ENCODE data around the gene CABP4. TPM values are rescaled to one million over a fixed set of nuclear protein-coding genes. Genes with fewer than 3 reads are reported as not detected.

Gene CABP4
- total RNA-seq, 1 experiment from 2014 or later, result 24.8 TPM

DNA sequence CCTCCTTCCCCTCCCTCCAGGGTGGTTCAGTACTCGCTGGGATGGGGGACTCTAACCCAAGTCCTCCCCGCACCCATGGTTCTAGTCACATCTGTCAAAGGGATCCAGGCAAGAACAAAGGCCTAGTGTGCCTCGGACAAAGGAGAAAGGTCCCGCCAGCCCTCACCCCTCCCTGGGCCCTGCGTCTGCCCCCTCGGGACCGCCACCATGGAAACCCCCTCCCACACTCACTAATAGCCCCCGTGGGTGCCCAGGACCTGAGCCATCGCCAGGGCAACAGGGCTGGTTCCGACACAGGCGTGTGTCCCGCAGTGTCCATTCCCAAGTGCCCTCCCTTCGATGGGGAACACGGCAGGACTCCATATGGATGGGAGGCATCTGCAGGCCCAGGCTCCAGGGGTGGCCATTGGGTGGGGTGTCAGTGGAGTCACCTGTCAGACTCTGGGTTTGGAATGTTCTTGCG is 44.8 kb upstream of the CABP4 start:
- no peak overlapping the region for H3K4me3 Mint-ChIP-seq (ENCODE audit: low read depth, unreplicated experiment)
- peaks cover 4% of the 10 kb centered on the region for H3K36me3 Mint-ChIP-seq (ENCODE audit: insufficient read depth, unreplicated experiment)
- intact Hi-C loops (cut with micrococcal nuclease; ENCODE audit: unreplicated experiment), result no loop called here
- no peak overlapping the region for H3K27ac Mint-ChIP-seq (ENCODE audit: unreplicated experiment)
- DNase-seq, result no peak
- no TSS peak for BruUV-seq (replicated peaks)
- CTCF ChIA-PET, result no interaction called here
- H3K9me3 Mint-ChIP-seq (ENCODE audit: low read depth, unreplicated experiment), result no peaks in the 10 kb centered on the region
- no peaks in the 10 kb centered on the region for H3K4me1 Mint-ChIP-seq (ENCODE audit: low read depth, unreplicated experiment)
- peaks cover 48% of the 10 kb centered on the region for H3K27me3 Mint-ChIP-seq (ENCODE audit: unreplicated experiment)
- TF ChIP-seq, protein P1, sequence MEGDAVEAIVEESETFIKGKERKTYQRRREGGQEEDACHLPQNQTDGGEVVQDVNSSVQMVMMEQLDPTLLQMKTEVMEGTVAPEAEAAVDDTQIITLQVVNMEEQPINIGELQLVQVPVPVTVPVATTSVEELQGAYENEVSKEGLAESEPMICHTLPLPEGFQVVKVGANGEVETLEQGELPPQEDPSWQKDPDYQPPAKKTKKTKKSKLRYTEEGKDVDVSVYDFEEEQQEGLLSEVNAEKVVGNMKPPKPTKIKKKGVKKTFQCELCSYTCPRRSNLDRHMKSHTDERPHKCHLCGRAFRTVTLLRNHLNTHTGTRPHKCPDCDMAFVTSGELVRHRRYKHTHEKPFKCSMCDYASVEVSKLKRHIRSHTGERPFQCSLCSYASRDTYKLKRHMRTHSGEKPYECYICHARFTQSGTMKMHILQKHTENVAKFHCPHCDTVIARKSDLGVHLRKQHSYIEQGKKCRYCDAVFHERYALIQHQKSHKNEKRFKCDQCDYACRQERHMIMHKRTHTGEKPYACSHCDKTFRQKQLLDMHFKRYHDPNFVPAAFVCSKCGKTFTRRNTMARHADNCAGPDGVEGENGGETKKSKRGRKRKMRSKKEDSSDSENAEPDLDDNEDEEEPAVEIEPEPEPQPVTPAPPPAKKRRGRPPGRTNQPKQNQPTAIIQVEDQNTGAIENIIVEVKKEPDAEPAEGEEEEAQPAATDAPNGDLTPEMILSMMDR (IDR thresholded peaks at IDR 0.05; ENCODE audit: unreplicated experiment), result no peak

DNA sequence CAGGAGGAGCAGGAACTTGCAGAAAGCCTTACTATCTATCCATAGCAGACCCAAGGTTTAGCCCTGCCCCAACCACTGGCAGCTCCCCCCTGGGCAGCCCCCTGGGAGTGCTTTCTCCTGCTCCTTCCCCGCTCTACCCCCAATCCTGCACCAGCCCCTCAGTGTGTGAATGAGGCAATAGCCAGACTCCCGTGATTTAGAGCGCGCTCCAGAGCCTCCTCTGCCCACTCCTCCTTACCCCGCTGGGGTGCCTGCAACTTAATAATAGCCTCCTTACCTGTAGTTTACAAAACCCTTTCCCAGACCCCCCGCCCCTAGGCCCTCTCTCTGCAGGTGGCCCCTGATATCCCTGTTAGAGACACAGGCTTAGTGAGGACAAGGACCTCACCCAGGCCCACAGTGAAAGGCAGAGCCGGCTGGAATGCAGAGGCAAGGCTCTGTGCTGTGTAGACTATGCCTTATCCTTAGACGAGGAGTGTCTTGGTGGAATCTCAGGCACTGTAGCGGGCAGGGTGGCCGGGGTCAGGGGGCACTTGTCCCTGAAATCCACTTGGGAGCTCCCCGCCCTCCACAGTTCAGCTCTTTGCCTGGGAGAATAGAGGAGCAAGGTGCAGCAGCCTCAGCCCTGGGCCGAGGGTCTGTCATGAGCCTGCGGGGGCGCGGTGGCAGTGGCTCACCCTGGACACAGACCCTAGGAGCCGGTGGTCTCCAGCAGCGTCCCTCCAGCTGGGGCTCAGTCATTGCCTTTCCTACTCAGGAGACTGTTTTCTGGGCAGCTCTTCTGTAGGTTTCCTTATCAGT is 44.0 kb upstream of the CABP4 start:
- CTCF ChIA-PET, result interaction anchor here (0.6 kb wide), 1 partner anchor 475 kb away, joined by 3 read pairs; no protein-coding TSS in a partner anchor
- H3K27ac Mint-ChIP-seq (ENCODE audit: unreplicated experiment), result no peak overlapping the region
- no peak overlapping the region for H3K4me3 Mint-ChIP-seq (ENCODE audit: low read depth, unreplicated experiment)
- no TSS peak for BruUV-seq (replicated peaks)
- no peak for DNase-seq
- H3K27me3 Mint-ChIP-seq (ENCODE audit: unreplicated experiment), result peaks cover 55% of the 10 kb centered on the region
- peaks cover 4% of the 10 kb centered on the region for H3K36me3 Mint-ChIP-seq (ENCODE audit: insufficient read depth, unreplicated experiment)
- intact Hi-C loops (cut with micrococcal nuclease; ENCODE audit: unreplicated experiment), result no loop called here
- TF ChIP-seq, protein P1 (IDR thresholded peaks at IDR 0.05; ENCODE audit: unreplicated experiment), result no peak
- H3K9me3 Mint-ChIP-seq (ENCODE audit: low read depth, unreplicated experiment), result no peaks in the 10 kb centered on the region
- peaks cover under 1% of the 10 kb centered on the region for H3K4me1 Mint-ChIP-seq (ENCODE audit: low read depth, unreplicated experiment)

DNA sequence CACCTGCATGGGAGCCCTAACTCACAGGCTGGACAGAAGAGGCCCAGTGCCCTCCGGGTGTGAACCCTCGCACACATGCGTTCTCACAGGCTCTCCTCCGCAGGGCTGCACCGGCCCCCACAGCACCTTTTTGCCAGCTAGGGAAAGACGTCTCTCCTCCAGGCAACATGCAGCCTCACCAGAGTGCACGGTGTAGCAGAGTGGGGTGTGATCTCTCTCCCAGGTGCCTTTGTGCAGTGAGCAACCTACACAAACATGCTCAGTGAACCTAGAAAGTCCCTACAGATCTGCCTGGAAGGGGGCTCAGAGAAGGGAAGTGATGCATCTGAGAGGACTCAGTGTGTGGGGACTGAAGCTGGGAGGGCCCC is 43.4 kb upstream of the CABP4 start:
- Mint-ChIP-seq H3K9me3 (ENCODE audit: low read depth, unreplicated experiment) (no peaks in the 10 kb centered on the region), H3K36me3 (ENCODE audit: insufficient read depth, unreplicated experiment) (peaks cover 9% of the 10 kb centered on the region), H3K27ac (ENCODE audit: unreplicated experiment) (no peak overlapping the region), H3K4me3 (ENCODE audit: low read depth, unreplicated experiment) (no peak overlapping the region), H3K27me3 (ENCODE audit: unreplicated experiment) (peaks cover 61% of the 10 kb centered on the region), H3K4me1 (ENCODE audit: low read depth, unreplicated experiment) (peaks cover 6% of the 10 kb centered on the region)
- TF ChIP-seq, protein P1 (IDR thresholded peaks at IDR 0.05; ENCODE audit: unreplicated experiment), result no peak
- BruUV-seq (replicated peaks), result no TSS peak
- DNase-seq, result no peak
- CTCF ChIA-PET, result no interaction called here
- intact Hi-C loops (cut with micrococcal nuclease; ENCODE audit: unreplicated experiment), result no loop called here

DNA sequence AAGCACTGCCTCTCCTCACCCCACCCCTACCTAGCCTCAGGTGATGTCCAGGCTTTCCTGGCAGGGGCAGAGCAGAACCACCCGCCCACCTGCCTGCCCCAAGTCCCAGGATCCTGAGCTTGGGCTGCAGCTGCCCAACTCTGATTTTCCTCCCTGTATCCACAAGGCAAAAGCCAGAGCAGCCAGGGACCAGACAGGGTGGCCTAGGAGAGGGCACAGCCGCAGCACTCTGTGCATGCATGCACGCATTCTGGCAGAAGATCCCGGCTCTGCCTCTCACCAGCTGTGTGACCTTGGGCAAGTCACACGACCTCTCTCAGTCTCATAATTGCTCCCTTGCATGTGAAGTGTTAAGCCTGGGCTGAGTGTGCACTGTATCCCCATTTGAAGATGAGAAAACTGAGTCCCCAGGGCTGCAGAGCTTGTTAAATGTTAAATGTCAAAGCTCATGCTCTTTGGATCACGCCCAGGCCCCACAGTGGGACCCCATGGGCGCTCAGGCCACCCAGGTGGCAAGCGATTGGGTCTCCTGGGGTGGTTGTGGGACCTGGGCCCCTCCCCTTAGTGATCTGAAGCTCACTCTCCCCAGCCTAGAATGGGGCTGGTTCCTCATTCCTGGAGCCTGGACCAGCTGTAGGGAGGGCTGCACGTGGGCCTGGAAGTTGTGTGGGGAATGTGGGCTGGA is 42.5 kb upstream of the CABP4 start:
- Mint-ChIP-seq H3K36me3 (ENCODE audit: insufficient read depth, unreplicated experiment) (peaks cover 5% of the 10 kb centered on the region), H3K4me1 (ENCODE audit: low read depth, unreplicated experiment) (peaks cover 8% of the 10 kb centered on the region), H3K27me3 (ENCODE audit: unreplicated experiment) (peaks cover 62% of the 10 kb centered on the region), H3K27ac (ENCODE audit: unreplicated experiment) (no peak overlapping the region), H3K4me3 (ENCODE audit: low read depth, unreplicated experiment) (no peak overlapping the region), H3K9me3 (ENCODE audit: low read depth, unreplicated experiment) (no peaks in the 10 kb centered on the region)
- no TSS peak for BruUV-seq (replicated peaks)
- intact Hi-C loops (cut with micrococcal nuclease; ENCODE audit: unreplicated experiment), result no loop called here
- TF ChIP-seq, protein P1 (IDR thresholded peaks at IDR 0.05; ENCODE audit: unreplicated experiment), result no peak
- DNase-seq, result no peak
- CTCF ChIA-PET, result interaction anchor here (1.1 kb wide), 1 partner anchor 11 kb away, joined by 4 read pairs; the partner anchor contains the start of gene PPP1CA
